Trophoblast cell (in vitro differentiated cells and primary cell): Measurements from ENCODE around the gene DNAJA2.

Experiments used
- DNase-seq, 2 donors: peaks; one replicate each; pipeline ENCODE4 v3.0.0-alpha.2; 2016
- H2AFZ ChIP-seq: 2 replicates; pipeline ENCODE4 v1.6.1; 2013; ENCODE audit warnings: low read length, moderate library complexity, mild to moderate bottlenecking; ENCODE audit not compliant: insufficient read depth, poor library complexity
- H2AK5ac ChIP-seq: 2 replicates; pipeline ENCODE4 v1.6.1; 2013; ENCODE audit warnings: mild to moderate bottlenecking, low read length
- H2BK120ac ChIP-seq: 2 replicates; pipeline ENCODE4 v1.6.1; 2013; ENCODE audit warnings: low read length, mild to moderate bottlenecking, moderate library complexity; ENCODE audit not compliant: insufficient read depth, poor library complexity
- H2BK12ac ChIP-seq: 2 replicates; pipeline ENCODE4 v1.6.1; 2013; ENCODE audit warnings: mild to moderate bottlenecking, low read length, moderate library complexity
- H2BK5ac ChIP-seq: 2 replicates; pipeline ENCODE4 v1.6.1; 2013; ENCODE audit warnings: low read length, low read depth, moderate library complexity, mild to moderate bottlenecking; ENCODE audit not compliant: poor library complexity
- H3K14ac ChIP-seq: 2 replicates; pipeline ENCODE4 v1.6.1; 2013; ENCODE audit warnings: mild to moderate bottlenecking, low read length
- H3K18ac ChIP-seq: 2 replicates; pipeline ENCODE4 v1.6.1; 2013; ENCODE audit warnings: mild to moderate bottlenecking, low read length
- H3K23ac ChIP-seq: 2 replicates; pipeline ENCODE4 v1.6.1; 2013; ENCODE audit warnings: low read length
- H3K27ac ChIP-seq: 2 replicates; pipeline ENCODE4 v1.5.1; 2013; ENCODE audit warnings: low read depth, mild to moderate bottlenecking, inconsistent platforms, low read length, moderate library complexity
- H3K27me3 ChIP-seq: 2 replicates; pipeline ENCODE4 v1.6.1; 2013; ENCODE audit warnings: inconsistent platforms, mild to moderate bottlenecking, low read length, moderate library complexity; ENCODE audit not compliant: insufficient read depth
- H3K36me3 ChIP-seq, 2 experiments: 1 replicate in 1 of 2; 2 replicates in 1 of 2; pipeline ENCODE4 v1.6.1; 2013; ENCODE audit warnings: low read length in 2 of 2, mild to moderate bottlenecking in 2 of 2, moderate library complexity in 1 of 2; ENCODE audit not compliant: insufficient read depth in 2 of 2, control insufficient read depth in 1 of 2
- H3K4ac ChIP-seq: 2 replicates; pipeline ENCODE4 v1.6.1; 2013; ENCODE audit warnings: low read depth, mild to moderate bottlenecking, low read length, moderate library complexity
- H3K4me1 ChIP-seq, 2 experiments: 1 replicate in 1 of 2; 2 replicates in 1 of 2; pipeline ENCODE4 v1.6.1; 2013; ENCODE audit warnings: low read length in 2 of 2, mild to moderate bottlenecking in 2 of 2, moderate library complexity in 1 of 2; ENCODE audit not compliant: insufficient read depth in 2 of 2, control insufficient read depth in 1 of 2
- H3K4me2 ChIP-seq: 2 replicates; pipeline ENCODE4 v1.6.1; 2013; ENCODE audit warnings: inconsistent platforms, mild to moderate bottlenecking, low read length, moderate library complexity
- H3K4me3 ChIP-seq: 2 replicates; pipeline ENCODE4 v1.5.1; 2013; ENCODE audit warnings: mild to moderate bottlenecking, low read depth, low read length, inconsistent platforms
- H3K79me1 ChIP-seq: one replicate; pipeline ENCODE4 v1.6.1; 2013; ENCODE audit warnings: low read length
- H3K79me2 ChIP-seq: 2 replicates; pipeline ENCODE4 v1.6.1; 2013; ENCODE audit warnings: low read length, mild to moderate bottlenecking; ENCODE audit not compliant: control insufficient read depth, insufficient read depth, poor library complexity
- H3K9ac ChIP-seq: 2 replicates; pipeline ENCODE4 v1.6.1; 2013; ENCODE audit warnings: mild to moderate bottlenecking, low read length
- H3K9me3 ChIP-seq: 2 replicates; pipeline ENCODE4 v1.6.1; 2013; ENCODE audit warnings: low read depth, mild to moderate bottlenecking, control low read depth, inconsistent platforms, low read length; ENCODE audit not compliant: insufficient read depth
- H4K12ac ChIP-seq: 2 replicates; pipeline ENCODE4 v1.6.1; 2013; ENCODE audit warnings: low read depth, mild to moderate bottlenecking, low read length, moderate library complexity
- H4K8ac ChIP-seq: 2 replicates; pipeline ENCODE4 v1.6.1; 2013; ENCODE audit warnings: low read depth, mild to moderate bottlenecking, low read length, moderate library complexity
- H4K91ac ChIP-seq: one replicate; pipeline ENCODE4 v1.6.1; 2013; ENCODE audit warnings: low read depth, mild to moderate bottlenecking, low read length, moderate library complexity
- WGBS: extraction: QIAGEN DNeasy Blood & Tissue Kit; methylation state at CpG from one replicate; pipeline ENCODE4 v1.1.7; 2013; ENCODE audit warnings: missing lambda C conversion rate; ENCODE audit not compliant: insufficient read length, insufficient coverage; ENCODE audit errors: extremely low coverage; 5-methylcytosine and 5-hydroxymethylcytosine counted together

The DNAJA2 gene

GRCh38 chr16:46950009-46950408 is 23.5 kb downstream of the DNAJA2 start:
- H3K9ac ChIP-seq, result no peak overlapping the region
- no peak overlapping the region for H3K18ac ChIP-seq
- H3K4me1 ChIP-seq, result no peaks in the 10 kb centered on the region
- no peaks in the 10 kb centered on the region for H3K27me3 ChIP-seq
- peaks cover 0 to 5% of the 10 kb centered on the region in 2 experiments for H3K36me3 ChIP-seq
- no peak overlapping the region for H4K8ac ChIP-seq
- no peak overlapping the region for H3K27ac ChIP-seq
- no peak overlapping the region for H2BK5ac ChIP-seq
- no CpG with 5 or more reads among the region's 1 CpG for WGBS
- H2AK5ac ChIP-seq, result no peak overlapping the region
- H3K9me3 ChIP-seq, result no peaks in the 10 kb centered on the region
- no peak overlapping the region for H2BK120ac ChIP-seq
- no peak overlapping the region for H2AFZ ChIP-seq
- no peak overlapping the region for H3K4me3 ChIP-seq
- H3K4me2 ChIP-seq, result no peak overlapping the region
- H3K4ac ChIP-seq, result no peak overlapping the region
- H3K79me1 ChIP-seq, result no peaks in the 10 kb centered on the region
- no peak overlapping the region for H4K91ac ChIP-seq
- no peak overlapping the region for H3K14ac ChIP-seq
- H2BK12ac ChIP-seq, result no peak overlapping the region
- DNase-seq, result no peak
- H4K12ac ChIP-seq, result no peak overlapping the region
- no peaks in the 10 kb centered on the region for H3K79me2 ChIP-seq
- H3K23ac ChIP-seq, result no peak overlapping the region

DNA sequence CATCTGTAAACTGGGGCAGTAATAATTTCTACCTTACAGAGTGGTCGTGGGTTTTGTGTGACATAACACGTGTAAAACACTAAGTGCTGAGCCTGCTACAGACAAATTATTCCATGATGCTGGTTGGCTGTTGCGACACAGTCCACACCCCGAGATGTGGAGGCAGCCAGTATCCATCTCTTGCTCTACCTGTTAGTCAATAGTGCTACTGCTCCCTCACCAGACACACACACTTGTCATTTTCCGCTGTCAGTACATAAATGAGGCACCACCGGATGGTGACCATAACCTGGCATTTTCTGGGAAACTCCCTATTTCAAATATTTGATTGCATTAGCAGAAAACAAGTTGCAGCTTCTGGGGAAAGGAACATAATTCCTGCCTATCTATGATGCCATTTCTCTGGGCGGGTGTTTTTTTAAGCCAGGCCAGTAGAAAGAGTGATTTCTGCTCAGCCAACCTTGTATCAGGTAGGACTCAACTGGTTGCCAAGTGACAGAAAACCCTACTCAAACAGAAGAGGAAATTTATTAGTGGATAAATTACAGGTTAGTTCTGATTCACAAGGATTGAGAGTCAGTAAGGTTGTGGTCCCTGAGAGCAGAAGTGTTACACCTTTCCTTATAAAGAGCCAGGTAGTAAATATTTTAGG is 24.1 kb downstream of the DNAJA2 start:
- Histone ChIP-seq H3K9ac (no peak overlapping the region), H4K91ac (no peak overlapping the region), H3K4ac (no peak overlapping the region), H2BK12ac (no peak overlapping the region), H4K12ac (no peak overlapping the region), H3K9me3 (no peaks in the 10 kb centered on the region), H3K4me2 (no peak overlapping the region), H3K27ac (no peak overlapping the region), H3K14ac (no peak overlapping the region), H2AFZ (no peak overlapping the region), H3K4me3 (no peak overlapping the region), H3K36me3 (peaks cover 0 to 2% of the 10 kb centered on the region in 2 experiments), H2BK5ac (no peak overlapping the region), H2BK120ac (no peak overlapping the region), H2AK5ac (no peak overlapping the region), H3K79me1 (no peaks in the 10 kb centered on the region), H3K4me1 (no peaks in the 10 kb centered on the region), H3K23ac (no peak overlapping the region), H3K27me3 (no peaks in the 10 kb centered on the region), H3K18ac (no peak overlapping the region), H4K8ac (no peak overlapping the region), H3K79me2 (no peaks in the 10 kb centered on the region)
- no CpG with 5 or more reads among the region's 7 CpGs for WGBS
- peak in 1 of 2 donors; percentile 14 for DNase-seq

DNA sequence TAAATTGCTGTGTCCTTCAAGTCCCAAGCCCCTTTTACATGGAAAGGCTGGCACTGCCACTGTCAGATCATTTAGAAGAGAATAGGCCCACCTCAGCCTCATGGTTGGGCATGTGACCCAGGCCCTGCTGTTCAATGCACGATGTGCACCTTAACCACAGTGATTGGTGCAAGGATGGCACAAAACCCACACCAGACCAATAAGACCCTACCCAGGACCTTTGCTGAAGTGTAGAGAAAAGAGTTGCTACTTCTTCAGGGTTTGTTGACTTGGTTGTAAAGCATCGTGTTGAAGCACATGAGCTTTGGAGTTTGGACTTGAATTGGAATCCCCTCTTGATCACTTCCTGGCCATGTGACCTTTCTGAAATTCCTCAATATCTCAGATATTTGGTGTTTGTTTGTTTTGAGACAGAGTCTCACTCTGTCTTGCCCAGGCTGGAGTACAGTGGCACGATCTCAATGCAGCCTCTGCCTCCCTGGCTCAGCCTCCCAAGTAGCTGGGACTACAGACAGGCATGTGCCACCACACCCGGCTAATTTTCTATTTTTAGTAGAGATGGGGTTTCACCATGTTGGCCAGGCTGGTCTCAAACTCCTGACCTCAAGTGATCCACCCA is 24.8 kb downstream of the DNAJA2 start:
- no peak overlapping the region for H3K4me3 ChIP-seq
- no peak overlapping the region for H3K23ac ChIP-seq
- no peak overlapping the region for H4K8ac ChIP-seq
- H3K14ac ChIP-seq, result no peak overlapping the region
- no peak overlapping the region for H3K9ac ChIP-seq
- no peak overlapping the region for H2BK120ac ChIP-seq
- no peak overlapping the region for H4K91ac ChIP-seq
- H3K79me2 ChIP-seq, result no peaks in the 10 kb centered on the region
- DNase-seq, result no peak
- H4K12ac ChIP-seq, result no peak overlapping the region
- no peaks in the 10 kb centered on the region for H3K4me1 ChIP-seq
- H3K27ac ChIP-seq, result no peak overlapping the region
- no CpG with 5 or more reads among the region's 4 CpGs for WGBS
- H3K9me3 ChIP-seq, result no peaks in the 10 kb centered on the region
- H3K36me3 ChIP-seq, result no peaks in the 10 kb centered on the region
- H3K18ac ChIP-seq, result no peak overlapping the region
- H2AK5ac ChIP-seq, result no peak overlapping the region
- no peak overlapping the region for H2AFZ ChIP-seq
- no peak overlapping the region for H2BK12ac ChIP-seq
- no peaks in the 10 kb centered on the region for H3K27me3 ChIP-seq
- no peak overlapping the region for H2BK5ac ChIP-seq
- H3K4ac ChIP-seq, result no peak overlapping the region
- H3K4me2 ChIP-seq, result no peak overlapping the region
- H3K79me1 ChIP-seq, result no peaks in the 10 kb centered on the region

DNA sequence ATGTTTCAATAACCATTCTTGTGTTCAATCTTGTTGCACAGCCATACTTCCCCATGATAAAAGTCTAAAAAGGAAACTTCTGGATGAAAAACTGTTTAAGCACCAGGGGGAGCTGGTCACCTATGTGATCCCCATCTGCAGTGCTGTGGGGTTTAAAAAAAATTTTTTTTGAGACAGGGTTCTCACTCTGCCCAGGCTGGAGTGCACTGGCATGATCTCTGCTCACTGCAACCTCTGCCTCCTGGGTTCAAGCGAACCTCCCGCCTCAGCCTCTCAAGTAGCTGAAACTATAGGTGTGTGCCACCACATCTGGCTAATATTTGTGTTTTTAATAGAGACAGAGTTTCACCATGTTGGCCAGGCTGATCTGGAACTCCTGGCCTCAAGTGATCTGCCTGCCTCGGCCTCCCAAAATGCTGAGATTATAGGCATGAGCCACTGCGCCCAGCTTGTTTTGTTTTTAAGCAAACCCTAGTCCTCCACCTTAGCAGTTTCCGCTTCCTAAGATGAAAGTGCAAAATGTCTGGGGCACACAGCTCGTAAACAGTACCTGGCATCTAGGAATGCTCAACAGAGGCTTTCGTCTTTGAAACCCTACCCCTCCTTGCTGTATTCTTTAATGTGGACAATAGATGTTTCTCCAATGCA is 25.4 kb downstream of the DNAJA2 start:
- Histone ChIP-seq H3K4me3 (no peak overlapping the region), H2AK5ac (no peak overlapping the region), H3K36me3 (no peaks in the 10 kb centered on the region), H4K91ac (no peak overlapping the region), H3K9ac (no peak overlapping the region), H4K8ac (no peak overlapping the region), H2AFZ (no peak overlapping the region), H3K4ac (no peak overlapping the region), H3K23ac (no peak overlapping the region), H2BK120ac (no peak overlapping the region), H4K12ac (no peak overlapping the region), H3K4me1 (peaks cover 4 to 5% of the 10 kb centered on the region in 2 experiments), H3K79me2 (no peaks in the 10 kb centered on the region), H3K14ac (no peak overlapping the region), H3K18ac (no peak overlapping the region), H3K27me3 (no peaks in the 10 kb centered on the region), H2BK12ac (no peak overlapping the region), H2BK5ac (no peak overlapping the region), H3K9me3 (no peaks in the 10 kb centered on the region), H3K79me1 (peaks cover 1% of the 10 kb centered on the region), H3K27ac (no peak overlapping the region), H3K4me2 (no peak overlapping the region)
- no CpG with 5 or more reads among the region's 7 CpGs for WGBS
- peak; percentile 21 to 58 for DNase-seq
